Stimulated activated CD8-positive, alpha-beta memory T cell treated with anti-CD3 and anti-CD28 coated beads, Interleukin-4, amount 100 ng/mL, for 48 hours (primary cell): Measurements from ENCODE around the gene MAP10.
"Not testable (repeated sequence)": the region's sequence is repeated elsewhere in the genome, so short reads cannot be mapped to it uniquely, and the experiment has no call there.

Experiments
- DNase-seq: peaks from one replicate; pipeline ENCODE4 v3.0.0-alpha.2; 2020

The MAP10 gene

GRCh38 chr1:232805269-232806185, at the start of gene MAP10:
MAP10 (plus strand) TSS chr1:232805416; CDS start chr1:232805450, 34 bp downstream.
- peak; percentile 83 for DNase-seq

GRCh38 chr1:232764458-232765251, 40.6 kb upstream of the MAP10 start:
- no peak for DNase-seq

GRCh38 chr1:232765542-232765941, 39.7 kb upstream of the MAP10 start:
- DNase-seq, result no peak

- DNase-seq, result no peak
Observed at GRCh38 chr1:232766241-232766890, 38.9 kb upstream of the MAP10 start.

- no peak for DNase-seq
Observed at GRCh38 chr1:232766904-232767303, 38.3 kb upstream of the MAP10 start.

- DNase-seq, result no peak
Observed at GRCh38 chr1:232767305-232768074, 37.7 kb upstream of the MAP10 start.

- DNase-seq, result no peak
Observed at GRCh38 chr1:232768793-232769192, 36.4 kb upstream of the MAP10 start.

- no peak for DNase-seq
Observed at GRCh38 chr1:232769733-232770132, 35.5 kb upstream of the MAP10 start.

- DNase-seq, result no peak
Observed at GRCh38 chr1:232773752-232774151, 31.5 kb upstream of the MAP10 start.

- DNase-seq, result no peak
Observed at GRCh38 chr1:232776526-232777106, 28.6 kb upstream of the MAP10 start.

GRCh38 chr1:232780354-232780753, 24.9 kb upstream of the MAP10 start:
- DNase-seq, result no peak

- no peak for DNase-seq
Observed at GRCh38 chr1:232784794-232785193, 20.4 kb upstream of the MAP10 start.

- DNase-seq, result not testable (repeated sequence)
Observed at GRCh38 chr1:232785630-232786029, 19.6 kb upstream of the MAP10 start.

GRCh38 chr1:232786845-232787455, 18.3 kb upstream of the MAP10 start:
- DNase-seq, result no peak

GRCh38 chr1:232788235-232788872, 16.9 kb upstream of the MAP10 start:
- DNase-seq, result no peak

GRCh38 chr1:232789651-232790050, 15.6 kb upstream of the MAP10 start:
- no peak for DNase-seq

GRCh38 chr1:232792949-232793348, 12.3 kb upstream of the MAP10 start:
- no peak for DNase-seq

- DNase-seq, result no peak
Observed at GRCh38 chr1:232793944-232794343, 11.3 kb upstream of the MAP10 start.

- no peak for DNase-seq
Observed at GRCh38 chr1:232795497-232796053, 9.6 kb upstream of the MAP10 start.

GRCh38 chr1:232797856-232798510, 7.2 kb upstream of the MAP10 start:
- no peak for DNase-seq
